Kidney epithelial cell (primary cell): Measurements from ENCODE around the gene SIM2. TPM values are rescaled to one million over a fixed set of nuclear protein-coding genes. Genes with fewer than 3 reads are reported as not detected.

Source experiments
- DNase-seq: peaks from one replicate; pipeline ENCODE4 v3.0.0-alpha.2; 2010; ENCODE audit warnings: low read depth
- H3K27me3 ChIP-seq: 2 replicates; pipeline ENCODE4 v1.6.0; 2011; ENCODE audit warnings: low read length; ENCODE audit not compliant: control insufficient read depth, insufficient read depth
- H3K36me3 ChIP-seq: 2 replicates; pipeline ENCODE4 v1.5.1; 2011; ENCODE audit warnings: low read length; ENCODE audit not compliant: control insufficient read depth, insufficient read depth
- H3K4me3 ChIP-seq: 2 replicates; pipeline ENCODE4 v1.5.1; 2011; ENCODE audit warnings: low read depth, mild to moderate bottlenecking, control low read depth, low read length
- CTCF ChIP-seq: IDR thresholded peaks from 2 replicates; pipeline ENCODE4 v1.5.1; 2011; ENCODE audit warnings: mild to moderate bottlenecking, moderate library complexity, low read length, control low read depth, inconsistent platforms; ENCODE audit not compliant: insufficient read depth, poor library complexity, severe bottlenecking
- total RNA-seq: library from RNA; depleted of rRNA; stranded (reverse); fragments of >200 nt; gene quantifications from 2 replicates; pipeline ENCODE4 v1.2.3, GENCODE V29; 2015

Gene SIM2
- total RNA-seq, 1 donor from 2014 or later, result 9.5 TPM

GRCh38 chr21:36732761-36733160, 33.8 kb downstream of the SIM2 start:
- no peak for DNase-seq
- H3K36me3 ChIP-seq, result no peaks in the 10 kb centered on the region
- H3K4me3 ChIP-seq, result no peak overlapping the region
- peaks cover 24% of the 10 kb centered on the region for H3K27me3 ChIP-seq
- no peak for TF ChIP-seq CTCF

DNA sequence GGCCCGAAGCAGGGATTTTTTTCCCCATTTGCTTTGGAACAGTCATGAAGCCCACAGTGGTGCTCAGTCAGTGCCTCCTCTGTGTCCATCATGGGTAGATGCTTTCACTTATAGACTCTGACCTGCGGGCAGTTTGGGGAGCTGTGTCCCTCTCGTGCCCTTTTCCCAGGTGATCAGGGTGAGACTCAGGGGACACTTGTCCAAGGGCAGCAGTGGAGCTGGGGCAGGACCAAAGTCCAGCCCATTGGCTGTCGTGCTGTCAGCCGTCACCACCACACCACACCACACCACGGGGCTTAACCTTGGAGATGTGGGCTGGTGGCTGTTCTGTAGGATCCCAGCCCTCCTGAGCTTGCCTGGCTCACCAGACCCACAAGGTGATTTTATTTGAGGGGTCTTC, 34.9 kb downstream of the SIM2 start:
- Histone ChIP-seq H3K27me3 (peaks cover 25% of the 10 kb centered on the region), H3K4me3 (no peak overlapping the region), H3K36me3 (no peaks in the 10 kb centered on the region)
- no peak for DNase-seq
- no peak for TF ChIP-seq CTCF

DNA sequence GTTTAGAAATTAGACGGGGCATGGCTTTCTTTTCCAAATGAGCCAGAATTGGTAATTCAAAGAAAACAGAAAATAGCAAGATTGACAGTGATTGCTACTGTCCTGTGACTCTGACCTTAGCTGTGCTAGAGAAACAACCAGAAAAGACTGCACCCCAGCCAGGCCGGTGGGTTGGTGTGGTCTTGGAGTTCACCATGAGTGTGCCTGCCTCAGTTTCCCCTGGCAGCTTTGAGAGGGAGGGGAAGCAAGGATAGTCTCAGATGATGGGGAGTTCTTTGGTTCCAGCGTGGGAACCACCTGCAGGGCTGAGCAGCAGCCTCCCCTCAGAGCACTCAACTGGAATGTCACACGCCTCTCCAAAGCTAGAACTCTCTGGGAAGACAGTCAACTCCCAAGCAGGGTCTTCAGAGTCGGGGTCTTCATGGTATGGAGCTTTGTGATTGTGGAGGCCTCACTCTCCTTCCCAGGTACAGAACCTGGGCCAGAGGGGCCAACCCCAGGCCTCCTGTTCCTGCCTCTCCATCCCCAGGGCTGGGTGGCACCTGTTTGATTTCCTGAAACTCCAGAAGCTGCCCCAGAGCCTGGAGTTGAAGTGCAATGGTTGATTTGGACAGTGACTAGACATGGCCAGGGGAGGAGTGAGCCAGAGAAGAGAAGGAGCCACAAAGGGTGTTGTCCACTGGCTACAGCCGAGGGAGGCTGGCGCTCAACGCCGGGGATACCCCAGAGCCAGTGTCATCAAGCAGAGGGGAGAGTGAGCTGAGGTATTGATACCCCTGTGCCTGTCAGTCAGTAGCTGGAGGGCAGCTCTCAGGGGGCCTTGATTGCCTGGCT, 35.7 kb downstream of the SIM2 start:
- TF ChIP-seq CTCF, result no peak
- no peak overlapping the region for H3K4me3 ChIP-seq
- H3K27me3 ChIP-seq, result peaks cover 23% of the 10 kb centered on the region
- H3K36me3 ChIP-seq, result no peaks in the 10 kb centered on the region
- DNase-seq, result no peak

GRCh38 chr21:36735201-36735515, 36.2 kb downstream of the SIM2 start:
- no peak for DNase-seq
- no peaks in the 10 kb centered on the region for H3K36me3 ChIP-seq
- H3K27me3 ChIP-seq, result peaks cover 20% of the 10 kb centered on the region
- H3K4me3 ChIP-seq, result no peak overlapping the region
- TF ChIP-seq CTCF, result no peak

GRCh38 chr21:36735724-36736320, 36.9 kb downstream of the SIM2 start:
- DNase-seq, result no peak
- TF ChIP-seq CTCF, result no peak
- Histone ChIP-seq H3K36me3 (no peaks in the 10 kb centered on the region), H3K4me3 (no peak overlapping the region), H3K27me3 (peaks cover 20% of the 10 kb centered on the region)
